PC-3 (cell line): ENCODE results near the gene PRDM15. TPM values are rescaled to one million over a fixed set of nuclear protein-coding genes. Genes with fewer than 3 reads are reported as not detected.

Experiments
- ATAC-seq: fragments of 200-7000 bp; cut with Tn5 transposase; 2 replicates; pipeline ENCODE4 v1.9.1; 2020; ENCODE audit warnings: mild to moderate bottlenecking, moderate library complexity
- BruUV-seq: library from RNA; stranded (reverse); fragments of 400-500 nt; replicated peaks from 2 replicates; lab custom pipeline; 2021; lab: Mats Ljungman, UMichigan
- CTCF ChIA-PET: fragments of 300-600 bp; sonication (Branson Sonifier 250); formaldehyde crosslinking; loops from one replicate; lab custom pipeline; 2022; ENCODE audit warnings: antibody characterized with exemption; lab: Charles Lee
- POLR2A ChIA-PET: fragments of 300-600 bp; sonication (Branson Sonifier 250); formaldehyde crosslinking; loops from one replicate; lab custom pipeline; 2022; ENCODE audit warnings: antibody characterized with exemption; ENCODE audit not compliant: unreplicated experiment; lab: Charles Lee
- DNase-seq: peaks from one replicate; pipeline ENCODE4 v3.0.0-alpha.2; 2015
- H2AFZ ChIP-seq: fragments of 300-600 bp; sonication (generic); 2 replicates; pipeline ENCODE4 v1.6.0; 2016; ENCODE audit warnings: antibody characterized with exemption, low read length
- H3F3A ChIP-seq: fragments of 300-600 bp; sonication (generic); one replicate; pipeline ENCODE4 v1.6.0; 2017; ENCODE audit warnings: antibody characterized with exemption, low read length, control low read depth, mild to moderate bottlenecking; ENCODE audit not compliant: unreplicated experiment
- H3K27ac ChIP-seq: fragments of 300-600 bp; sonication (generic); 2 replicates; pipeline ENCODE4 v1.5.1; 2016; ENCODE audit warnings: mild to moderate bottlenecking, low read length
- H3K27me3 ChIP-seq: fragments of 300-600 bp; sonication (generic); 2 replicates; pipeline ENCODE4 v1.6.1; 2016; ENCODE audit warnings: low read length, mixed read lengths
- H3K36me3 ChIP-seq: fragments of 300-600 bp; sonication (generic); 2 replicates; pipeline ENCODE4 v1.6.1; 2016; ENCODE audit warnings: low read depth, mixed run types, low read length, mixed read lengths
- H3K4me1 ChIP-seq: fragments of 300-600 bp; sonication (generic); 2 replicates; pipeline ENCODE4 v1.5.1; 2016; ENCODE audit warnings: low read length; ENCODE audit not compliant: insufficient read depth
- H3K4me2 ChIP-seq: fragments of 300-600 bp; sonication (generic); 2 replicates; pipeline ENCODE4 v1.6.0; 2016; ENCODE audit warnings: low read length
- H3K4me3 ChIP-seq: fragments of 300-600 bp; sonication (generic); 2 replicates; pipeline ENCODE4 v1.5.1; 2016; ENCODE audit warnings: mild to moderate bottlenecking, low read length, mixed read lengths
- H3K79me2 ChIP-seq: fragments of 300-600 bp; sonication (generic); 2 replicates; pipeline ENCODE4 v1.6.1; 2017; ENCODE audit warnings: low read length, mixed read lengths
- H3K9ac ChIP-seq: fragments of 300-600 bp; sonication (generic); 2 replicates; pipeline ENCODE4 v1.6.0; 2016; ENCODE audit warnings: mild to moderate bottlenecking, low read length
- H3K9me2 ChIP-seq: fragments of 300-600 bp; sonication (generic); replicated peaks from 2 replicates; pipeline ENCODE4 v1.6.1; 2016; ENCODE audit warnings: mixed run types, low read length, mixed read lengths
- H3K9me3 ChIP-seq: fragments of 300-600 bp; sonication (generic); 2 replicates; pipeline ENCODE4 v1.6.1; 2016; ENCODE audit warnings: low read length, mixed read lengths
- H4K20me1 ChIP-seq: fragments of 300-600 bp; sonication (generic); 2 replicates; pipeline ENCODE4 v1.6.1; 2016; ENCODE audit warnings: low read length, mixed read lengths
- EZH2 ChIP-seq: fragments of 300-600 bp; sonication (generic); IDR thresholded peaks from one replicate; pipeline ENCODE4 v1.6.1; 2017; ENCODE audit warnings: antibody characterized with exemption, mild to moderate bottlenecking, low read length; ENCODE audit not compliant: unreplicated experiment
- EZH2phosphoT487 ChIP-seq: fragments of 300-600 bp; sonication (generic); IDR thresholded peaks from 2 replicates; pipeline ENCODE4 v1.6.1; 2018; ENCODE audit warnings: mild to moderate bottlenecking, antibody characterized with exemption, low read length, borderline replicate concordance
- intact Hi-C: fragments of 100-400 bp; cut with micrococcal nuclease; formaldehyde crosslinking; loops from 2 replicates; pipeline ENCODE4 v1.9.0; 2023
- total RNA-seq: library from RNA; depleted of rRNA; stranded (reverse); fragments of >200 nt; gene quantifications from 2 replicates; pipeline ENCODE4 v1.2.3, GENCODE V29; 2014
- TF ChIP-seq, protein P1 (sequence below): fragments of 300-600 bp; sonication (generic); conservative IDR thresholded peaks from 2 replicates; pipeline ENCODE4 v1.5.1; 2017; ENCODE audit warnings: antibody characterized with exemption, low read depth, mild to moderate bottlenecking, low read length

The PRDM15 gene
- total RNA-seq, 1 experiment from 2014 or later = 13.4 TPM

- Histone ChIP-seq H2AFZ (no peak overlapping the region), H3K4me1 (peaks cover 5% of the 10 kb centered on the region), H3K4me3 (no peak overlapping the region), H3K4me2 (no peak overlapping the region), H3K9me2 (no peaks in the 10 kb centered on the region), H3K9me3 (no peaks in the 10 kb centered on the region), H3K27me3 (no peaks in the 10 kb centered on the region), H3K79me2 (no peaks in the 10 kb centered on the region), H3K36me3 (peaks cover 16% of the 10 kb centered on the region), H3K9ac (no peak overlapping the region), H4K20me1 (no peaks in the 10 kb centered on the region), H3K27ac (no peak overlapping the region), H3F3A (no peaks in the 10 kb centered on the region)
- no peak for DNase-seq
- no peak for TF ChIP-seq EZH2phosphoT487
- TF ChIP-seq EZH2 = no peak
- TF ChIP-seq, protein P1, sequence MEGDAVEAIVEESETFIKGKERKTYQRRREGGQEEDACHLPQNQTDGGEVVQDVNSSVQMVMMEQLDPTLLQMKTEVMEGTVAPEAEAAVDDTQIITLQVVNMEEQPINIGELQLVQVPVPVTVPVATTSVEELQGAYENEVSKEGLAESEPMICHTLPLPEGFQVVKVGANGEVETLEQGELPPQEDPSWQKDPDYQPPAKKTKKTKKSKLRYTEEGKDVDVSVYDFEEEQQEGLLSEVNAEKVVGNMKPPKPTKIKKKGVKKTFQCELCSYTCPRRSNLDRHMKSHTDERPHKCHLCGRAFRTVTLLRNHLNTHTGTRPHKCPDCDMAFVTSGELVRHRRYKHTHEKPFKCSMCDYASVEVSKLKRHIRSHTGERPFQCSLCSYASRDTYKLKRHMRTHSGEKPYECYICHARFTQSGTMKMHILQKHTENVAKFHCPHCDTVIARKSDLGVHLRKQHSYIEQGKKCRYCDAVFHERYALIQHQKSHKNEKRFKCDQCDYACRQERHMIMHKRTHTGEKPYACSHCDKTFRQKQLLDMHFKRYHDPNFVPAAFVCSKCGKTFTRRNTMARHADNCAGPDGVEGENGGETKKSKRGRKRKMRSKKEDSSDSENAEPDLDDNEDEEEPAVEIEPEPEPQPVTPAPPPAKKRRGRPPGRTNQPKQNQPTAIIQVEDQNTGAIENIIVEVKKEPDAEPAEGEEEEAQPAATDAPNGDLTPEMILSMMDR = no peak
- ATAC-seq = no peak
- ChIA-PET CTCF (no interaction called here), POLR2A (no interaction called here)
- intact Hi-C loops = no loop called here
- BruUV-seq = no TSS peak
Measured at GRCh38 chr21:41808094-41808493, 71.0 kb downstream of the PRDM15 start.

DNA sequence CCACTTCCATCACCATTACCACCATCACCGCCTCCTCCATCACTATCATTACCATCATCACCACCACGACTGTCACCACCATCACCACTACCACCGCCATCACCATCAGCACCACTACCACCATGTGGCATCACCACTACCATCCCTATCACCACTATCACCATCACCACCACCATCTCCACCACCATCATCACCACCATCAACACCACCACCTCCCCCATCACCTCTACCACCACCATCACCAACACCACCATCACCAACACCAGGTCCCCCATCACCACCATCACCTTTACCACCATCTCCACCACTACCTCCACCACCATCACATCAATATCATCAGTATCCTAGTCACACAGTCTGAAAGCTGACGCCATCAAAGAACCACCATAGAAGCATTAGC, 72.4 kb downstream of the PRDM15 start:
- no peaks in the 10 kb centered on the region for H3K79me2 ChIP-seq
- CTCF ChIA-PET = no interaction called here
- H3K4me3 ChIP-seq = no peak overlapping the region
- no peak overlapping the region for H3K9ac ChIP-seq
- POLR2A ChIA-PET = no interaction called here
- no TSS peak for BruUV-seq
- H3K4me1 ChIP-seq = peaks cover 14% of the 10 kb centered on the region
- H3K27ac ChIP-seq = no peak overlapping the region
- DNase-seq = no peak
- H3K4me2 ChIP-seq = no peak overlapping the region
- intact Hi-C loops = no loop called here
- no peaks in the 10 kb centered on the region for H3K9me3 ChIP-seq
- peaks cover 16% of the 10 kb centered on the region for H3K36me3 ChIP-seq
- TF ChIP-seq, protein P1 = no peak
- TF ChIP-seq EZH2 (no peak), EZH2phosphoT487 (no peak)
- no peaks in the 10 kb centered on the region for H4K20me1 ChIP-seq
- no peaks in the 10 kb centered on the region for H3K9me2 ChIP-seq
- no peaks in the 10 kb centered on the region for H3K27me3 ChIP-seq
- no peak overlapping the region for H2AFZ ChIP-seq
- no peaks in the 10 kb centered on the region for H3F3A ChIP-seq
- ATAC-seq = no peak

- Histone ChIP-seq H2AFZ (no peak overlapping the region), H3K9me2 (no peaks in the 10 kb centered on the region), H3K9me3 (no peaks in the 10 kb centered on the region), H3K4me1 (peaks cover 14% of the 10 kb centered on the region), H4K20me1 (no peaks in the 10 kb centered on the region), H3K27me3 (no peaks in the 10 kb centered on the region), H3K4me2 (no peak overlapping the region), H3K36me3 (peaks cover 20% of the 10 kb centered on the region), H3K27ac (no peak overlapping the region), H3K4me3 (no peak overlapping the region), H3K9ac (no peak overlapping the region), H3F3A (no peaks in the 10 kb centered on the region), H3K79me2 (no peaks in the 10 kb centered on the region)
- ChIA-PET CTCF (no interaction called here), POLR2A (no interaction called here)
- intact Hi-C loops = no loop called here
- DNase-seq = no peak
- ATAC-seq = no peak
- TF ChIP-seq EZH2phosphoT487 (no peak), EZH2 (no peak)
- TF ChIP-seq, protein P1 = no peak
- BruUV-seq = no TSS peak
Measured at GRCh38 chr21:41805643-41806042, 73.5 kb downstream of the PRDM15 start.
